Lower lobe of right lung (tissue), 2 donors: ENCODE results near the gene SKIDA1. TPM values are rescaled to one million over a fixed set of nuclear protein-coding genes. Genes with fewer than 3 reads are reported as not detected.

ENCODE experiments used
- ATAC-seq, 2 donors: fragments of 200-7000 bp; cut with Tn5 transposase; one replicate each; pipeline ENCODE4 v1.9.1; 2020 to 2022; ENCODE audit warnings: mild to moderate bottlenecking in 2 of 2, moderate library complexity in 2 of 2
- DNase-seq: peaks from one replicate; pipeline ENCODE4 v3.0.0-alpha.2; 2020
- H3K27ac ChIP-seq: fragments of 200-600 bp; one replicate; pipeline ENCODE4 v1.8.0; 2022
- H3K27me3 ChIP-seq: fragments of 200-600 bp; one replicate; pipeline ENCODE4 v1.8.0; 2022; ENCODE audit warnings: low read depth
- H3K36me3 ChIP-seq: fragments of 200-600 bp; one replicate; pipeline ENCODE4 v1.8.0; 2022; ENCODE audit warnings: mild to moderate bottlenecking
- H3K4me1 ChIP-seq: fragments of 200-600 bp; one replicate; pipeline ENCODE4 v1.8.0; 2022
- H3K4me3 ChIP-seq: fragments of 200-600 bp; one replicate; pipeline ENCODE4 v1.8.0; 2022; ENCODE audit warnings: mild to moderate bottlenecking
- H3K9me3 ChIP-seq: fragments of 200-600 bp; one replicate; pipeline ENCODE4 v1.8.0; 2022
- CTCF ChIP-seq: fragments of 200-600 bp; IDR thresholded peaks from one replicate; pipeline ENCODE4 v1.8.0; 2022; ENCODE audit warnings: antibody characterized with exemption, mild to moderate bottlenecking
- intact Hi-C: fragments of 100-400 bp; cut with DNase I; formaldehyde crosslinking; loops from one replicate; pipeline ENCODE4 v1.11.0; 2022
- total RNA-seq: library from RNA; stranded (reverse); fragmentation: NEBNext Ultra II Directional; extraction: Animal tissue kit (Norgen Biotek cat#: 25700); gene quantifications from one replicate; pipeline ENCODE4 v1.2.1, GENCODE V29; 2021
- donor health status: DM: no; HTN: yes; CAD: no; lungs with severe emphysema.

The SKIDA1 gene
- total RNA-seq, 1 donor from 2014 or later: 0.95 TPM

GRCh38 chr10:21512573-21513404 is 12.7 kb downstream of the SKIDA1 start:
- no peak for DNase-seq
- intact Hi-C loops: no loop called here
- Histone ChIP-seq H3K27ac (no peak overlapping the region), H3K9me3 (no peaks in the 10 kb centered on the region), H3K36me3 (no peaks in the 10 kb centered on the region), H3K27me3 (peaks cover 57% of the 10 kb centered on the region), H3K4me1 (peaks cover 19% of the 10 kb centered on the region), H3K4me3 (no peak overlapping the region)
- ATAC-seq: no peak
- TF ChIP-seq CTCF: no peak

- H3K9me3 ChIP-seq: no peaks in the 10 kb centered on the region
- no peaks in the 10 kb centered on the region for H3K36me3 ChIP-seq
- no peak for DNase-seq
- no peak overlapping the region for H3K4me3 ChIP-seq
- TF ChIP-seq CTCF: no peak
- peaks cover 57% of the 10 kb centered on the region for H3K27me3 ChIP-seq
- no peak overlapping the region for H3K27ac ChIP-seq
- H3K4me1 ChIP-seq: peaks cover 15% of the 10 kb centered on the region
- intact Hi-C loops: no loop called here
- no peak for ATAC-seq
Measured at GRCh38 chr10:21511946-21512572, 13.4 kb downstream of the SKIDA1 start.

DNA sequence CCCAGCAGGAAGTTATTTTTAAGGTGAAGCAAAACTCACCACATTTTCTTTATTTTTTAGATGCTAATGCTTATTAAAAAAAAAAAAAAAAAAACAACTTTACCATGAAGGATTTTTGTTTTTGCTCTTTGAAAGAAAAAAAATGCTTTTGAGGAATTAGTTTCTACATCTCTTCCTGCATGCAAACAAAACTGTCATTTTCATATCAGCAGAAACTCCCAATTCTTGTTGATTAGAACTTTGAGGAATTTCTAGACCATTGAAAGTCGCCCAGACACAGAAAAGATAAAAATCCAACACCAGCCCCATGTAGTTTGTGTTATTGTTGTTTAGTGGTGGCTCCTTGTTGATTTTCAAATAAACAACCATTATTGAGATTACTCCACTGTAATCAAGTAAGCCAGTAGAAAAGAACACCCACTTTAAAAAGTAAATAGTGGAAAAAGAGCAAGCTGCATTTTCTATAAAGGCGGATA is 14.3 kb downstream of the SKIDA1 start:
- no peak overlapping the region for H3K4me3 ChIP-seq
- TF ChIP-seq CTCF: no peak
- ATAC-seq (no peak), DNase-seq (no peak)
- peaks cover 14% of the 10 kb centered on the region for H3K4me1 ChIP-seq
- H3K36me3 ChIP-seq: no peaks in the 10 kb centered on the region
- no peaks in the 10 kb centered on the region for H3K9me3 ChIP-seq
- peaks cover 57% of the 10 kb centered on the region for H3K27me3 ChIP-seq
- intact Hi-C loops: no loop called here
- no peak overlapping the region for H3K27ac ChIP-seq

DNA sequence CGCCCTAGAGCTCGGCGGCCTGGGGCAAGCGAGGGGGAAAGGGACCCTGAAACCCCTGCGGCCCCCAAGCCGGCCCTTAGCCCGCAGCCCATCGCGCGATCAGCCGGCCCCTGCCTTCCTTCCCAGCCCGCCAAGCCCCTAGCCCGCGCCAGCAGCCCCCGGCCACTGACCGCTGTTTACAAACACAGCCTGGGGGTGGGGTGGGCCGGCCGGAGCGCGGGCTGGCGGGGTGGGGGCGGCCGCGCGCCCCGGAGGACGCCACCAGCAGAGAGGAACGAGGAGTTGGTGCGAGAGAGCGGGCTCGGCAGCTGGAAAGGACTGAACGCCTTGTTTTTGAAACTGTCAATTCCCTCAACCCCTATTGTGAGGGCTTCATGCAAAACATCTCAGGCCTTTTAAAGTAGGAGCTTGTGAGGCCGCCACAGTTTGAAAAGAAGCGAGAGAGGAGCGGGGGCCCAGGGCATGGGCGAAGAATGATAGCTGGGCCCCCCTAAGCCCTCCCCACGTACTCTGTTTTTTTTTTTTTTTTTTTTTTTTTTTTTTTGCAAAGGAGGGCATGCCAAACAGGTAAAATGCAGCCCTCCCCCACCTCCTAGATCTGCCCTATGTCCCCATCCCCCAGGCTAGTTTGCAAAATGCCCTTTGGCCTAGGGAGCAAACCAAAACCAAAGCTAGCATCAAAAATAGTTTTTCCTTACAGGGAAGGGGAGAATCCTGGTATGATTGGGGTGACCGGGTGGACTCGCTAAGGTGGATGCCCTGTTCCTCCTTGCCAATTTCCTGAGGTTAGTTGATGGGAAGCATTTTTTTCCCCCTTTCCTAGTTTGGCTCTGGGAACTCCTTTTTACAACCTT is 15.0 kb downstream of the SKIDA1 start:
- no peaks in the 10 kb centered on the region for H3K36me3 ChIP-seq
- DNase-seq (no peak), ATAC-seq (peak; percentile 24 to 31)
- no peaks in the 10 kb centered on the region for H3K9me3 ChIP-seq
- H3K27ac ChIP-seq: peak overlapping the region; percentile 31
- peaks cover 7% of the 10 kb centered on the region for H3K4me1 ChIP-seq
- intact Hi-C loops: no loop called here
- H3K27me3 ChIP-seq: peaks cover 53% of the 10 kb centered on the region
- no peak for TF ChIP-seq CTCF
- H3K4me3 ChIP-seq: peak overlapping the region; percentile 44
